GM19463 (cell line): ENCODE results near the gene EEF2.
"Not testable (repeated sequence)": the region's sequence is repeated elsewhere in the genome, so short reads cannot be mapped to it uniquely, and the experiment has no call there.

Source experiments
- ATAC-seq: cut with Tn5 transposase; IDR thresholded peaks from one replicate; pipeline ENCODE4 v1.9.1; 2021; ENCODE audit warnings: mild to moderate bottlenecking, moderate library complexity; ENCODE audit not compliant: unreplicated experiment

The EEF2 gene

DNA sequence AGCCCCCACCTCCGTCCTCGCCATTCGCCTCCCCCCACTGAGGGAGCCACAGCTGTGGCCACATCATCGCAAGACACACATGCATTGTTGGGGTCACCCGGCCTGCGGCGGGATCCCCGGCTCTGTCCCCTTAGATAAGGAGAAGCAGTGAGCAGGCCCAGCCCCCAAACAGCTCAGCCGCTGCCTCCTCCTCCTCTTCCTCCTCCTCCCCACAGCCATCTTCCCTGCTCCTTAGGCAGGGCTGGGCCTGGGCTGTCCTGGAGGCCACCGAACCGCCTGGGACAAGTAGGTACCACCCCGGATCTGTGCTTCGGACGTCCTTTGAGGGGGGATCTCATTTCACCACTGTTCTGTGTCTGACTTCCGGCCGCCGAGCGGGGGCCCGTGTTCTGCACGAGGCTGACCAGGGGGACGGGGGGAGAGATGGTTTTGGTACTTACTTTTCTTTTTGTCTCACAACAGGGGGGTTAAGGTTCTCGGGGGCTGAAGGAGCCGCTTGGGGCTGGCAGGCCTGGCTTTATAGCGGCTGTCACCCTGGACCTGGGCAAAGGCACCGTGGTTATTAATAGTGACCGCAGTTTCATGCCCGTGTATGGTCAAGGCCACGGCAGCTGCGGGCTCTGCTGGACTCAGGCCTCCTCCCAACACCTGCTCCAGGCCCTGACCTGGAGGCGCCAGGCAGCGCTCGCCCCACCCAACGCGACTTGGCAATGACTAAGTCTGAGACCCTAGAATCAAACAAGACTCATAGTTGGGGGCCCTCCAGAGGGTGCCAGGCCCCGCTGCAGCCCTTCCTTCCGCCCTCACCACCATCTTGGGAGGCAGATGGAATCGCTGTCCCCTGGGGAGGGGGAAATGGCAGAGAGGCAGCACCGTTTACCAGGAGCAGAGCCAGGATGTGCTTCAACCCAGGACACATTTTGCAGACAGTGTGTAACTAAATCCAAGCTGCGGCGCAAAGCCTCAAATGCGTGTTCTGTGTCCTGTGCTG lies 34.1 kb downstream of the EEF2 start:
- ATAC-seq = no peak

DNA sequence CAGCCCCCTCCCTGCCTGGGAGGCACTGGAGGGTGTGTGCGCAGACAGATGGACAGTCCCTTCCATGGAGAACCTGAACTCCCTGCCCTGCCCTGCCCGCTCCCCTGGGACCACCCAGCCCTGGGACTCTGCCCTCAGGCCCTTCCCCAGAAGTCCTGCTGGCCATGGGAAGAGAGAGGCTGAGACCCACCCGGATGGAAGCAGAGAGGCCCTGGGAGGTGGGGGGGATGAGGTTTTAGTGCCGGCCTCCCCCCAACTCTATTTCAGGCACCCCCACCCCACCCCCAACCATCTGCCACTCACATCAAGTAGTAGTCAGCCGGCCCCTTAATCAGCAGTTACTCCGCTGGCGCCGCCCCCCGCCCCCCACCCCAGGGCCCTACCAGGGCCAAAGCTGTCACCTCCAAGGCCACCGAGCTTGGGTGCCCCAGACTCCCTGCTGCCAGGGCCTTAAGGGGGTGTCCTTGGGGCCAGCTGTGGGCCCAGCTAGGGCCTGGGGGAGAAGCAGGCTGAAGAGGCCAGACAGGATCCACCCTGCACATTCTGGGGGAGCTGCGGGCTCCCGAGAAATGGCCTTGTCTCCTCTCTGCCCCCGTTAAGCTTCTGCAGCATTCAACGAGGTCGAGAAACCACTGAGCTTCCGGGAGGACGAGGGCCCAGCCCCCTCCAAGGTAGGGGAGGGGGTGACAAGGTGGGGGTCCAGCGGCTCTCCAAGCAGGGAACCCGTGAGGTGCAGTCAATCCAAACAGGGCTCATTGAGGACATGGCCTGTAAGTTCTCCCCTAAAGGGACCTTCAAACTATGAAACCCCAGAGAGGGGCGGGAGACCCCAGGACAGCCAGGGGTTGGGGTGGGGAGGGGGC lies 35.0 kb downstream of the EEF2 start:
- no peak for ATAC-seq

- no peak for ATAC-seq
Observed at GRCh38 chr19:3949294-3949693, 36.0 kb downstream of the EEF2 start.

- not testable (repeated sequence) for ATAC-seq
Observed at GRCh38 chr19:3947316-3947933, 37.8 kb downstream of the EEF2 start.

- ATAC-seq = no peak
Observed at GRCh38 chr19:3945838-3946237, 39.4 kb downstream of the EEF2 start.

DNA sequence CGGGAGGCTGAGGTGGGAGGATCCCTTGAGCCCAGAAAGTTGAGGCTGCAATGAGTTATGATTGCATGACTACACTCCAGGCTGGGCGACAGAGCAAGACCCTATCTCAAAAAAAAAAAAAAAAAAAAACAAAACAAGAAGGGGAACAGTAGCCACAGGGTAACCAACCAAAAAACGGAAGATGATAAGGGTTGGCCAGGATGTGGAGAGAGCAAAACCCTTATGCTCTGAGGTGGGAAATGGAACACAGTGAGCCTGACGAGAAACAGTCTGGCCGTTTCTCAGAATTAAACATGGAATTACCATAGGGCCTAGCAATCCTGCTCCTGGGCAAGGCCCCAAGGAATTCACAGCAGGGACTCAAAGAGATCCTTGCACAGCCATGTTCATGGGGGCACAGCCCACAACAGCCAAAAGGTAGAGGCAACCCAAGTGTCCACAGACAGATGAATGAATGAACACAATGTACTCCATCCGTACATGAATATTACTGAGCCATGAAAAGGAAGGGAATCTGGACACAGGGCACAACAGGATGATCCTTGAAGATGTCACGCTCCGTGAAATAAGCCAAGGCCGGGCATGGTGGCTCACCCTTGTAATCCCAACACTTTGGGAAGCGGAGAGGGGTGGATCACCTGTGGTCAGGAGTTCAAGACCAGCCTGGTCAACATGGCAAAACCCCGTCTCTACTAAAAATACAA lies 41.1 kb downstream of the EEF2 start:
- no peak for ATAC-seq

GRCh38 chr19:3942790-3943409 lies 42.4 kb downstream of the EEF2 start:
- ATAC-seq = no peak

DNA sequence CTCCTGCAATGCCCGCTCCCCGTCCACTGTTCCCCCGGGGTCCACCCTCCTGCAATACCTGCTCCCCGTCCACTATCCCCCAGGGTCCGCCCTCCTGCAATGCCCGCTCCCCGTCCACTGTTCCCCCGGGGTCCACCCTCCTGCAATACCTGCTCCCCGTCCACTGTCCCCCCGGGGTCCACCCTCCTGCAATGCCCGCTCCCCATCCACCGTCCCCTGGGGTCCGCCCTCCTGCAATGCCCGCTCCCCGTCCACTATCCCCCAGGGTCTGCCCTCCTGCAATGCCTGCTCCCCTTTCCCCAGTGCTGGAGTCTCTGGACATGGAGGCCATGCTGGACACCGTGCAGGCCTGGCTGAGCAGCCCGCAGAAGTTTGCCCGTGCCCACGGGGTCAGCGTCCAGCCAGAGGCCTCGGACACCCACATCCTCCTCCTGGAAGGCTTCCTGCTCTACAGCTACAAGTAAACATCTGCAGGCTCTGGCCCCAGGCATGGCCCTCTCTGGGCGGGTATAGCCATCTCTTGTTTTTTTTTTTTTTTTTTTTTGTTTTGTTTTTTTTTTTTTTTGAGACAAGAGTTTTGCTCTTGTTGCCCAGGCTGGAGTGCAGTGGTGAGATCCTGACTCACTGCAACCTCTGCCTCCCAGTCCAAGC lies 46.8 kb downstream of the EEF2 start:
- not testable (repeated sequence) for ATAC-seq

DNA sequence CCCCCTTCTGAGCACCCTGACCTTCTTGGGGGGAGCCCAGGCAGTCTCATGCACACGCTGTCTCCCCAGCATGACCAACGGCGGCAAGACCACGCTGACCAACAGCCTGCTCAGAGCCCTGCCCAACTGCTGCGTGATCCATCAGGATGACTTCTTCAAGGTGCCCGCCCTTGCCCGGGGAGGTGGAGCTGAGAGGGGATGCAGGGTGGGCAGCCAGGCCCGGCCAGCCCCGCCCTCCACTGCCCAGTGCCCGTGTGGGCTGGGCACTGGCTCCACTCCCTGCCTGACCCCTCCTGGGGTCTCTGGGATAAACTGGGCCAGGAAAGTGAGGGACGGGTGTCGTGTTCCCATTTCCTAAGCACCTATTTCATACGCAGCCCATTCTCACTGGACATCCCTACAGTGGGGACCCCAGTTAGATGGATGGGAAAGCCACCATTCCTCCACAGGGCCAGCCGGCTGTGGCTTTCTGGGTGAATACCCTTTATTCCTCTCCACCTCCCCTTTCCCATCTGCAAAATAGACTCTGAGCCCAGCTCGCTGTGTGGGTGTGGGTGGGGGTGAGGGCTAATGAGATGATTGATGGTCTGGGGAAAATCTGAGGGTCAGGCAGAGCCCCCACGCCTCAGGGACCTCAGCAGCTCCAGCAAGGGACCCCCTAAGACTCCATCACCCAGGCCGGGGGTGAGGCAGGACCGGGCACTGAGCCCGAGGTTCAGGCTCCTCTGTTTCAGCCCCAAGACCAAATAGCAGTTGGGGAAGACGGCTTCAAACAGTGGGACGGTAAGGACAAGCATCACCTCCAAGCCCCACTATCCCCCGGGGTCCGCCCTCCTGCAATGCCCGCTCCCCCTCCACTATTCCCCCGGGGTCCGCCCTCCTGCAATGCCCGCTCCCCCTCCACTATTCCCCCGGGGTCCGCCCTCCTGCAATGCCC lies 48.5 kb downstream of the EEF2 start:
- ATAC-seq = no peak

GRCh38 chr19:3932931-3933810 lies 52.1 kb downstream of the EEF2 start, which contains the start of gene NMRK2:
Gene NMRK2, plus strand, starts transcription at chr19:3933069. Its CDS starts 603 bp downstream, at chr19:3933672.
- ATAC-seq = no peak

DNA sequence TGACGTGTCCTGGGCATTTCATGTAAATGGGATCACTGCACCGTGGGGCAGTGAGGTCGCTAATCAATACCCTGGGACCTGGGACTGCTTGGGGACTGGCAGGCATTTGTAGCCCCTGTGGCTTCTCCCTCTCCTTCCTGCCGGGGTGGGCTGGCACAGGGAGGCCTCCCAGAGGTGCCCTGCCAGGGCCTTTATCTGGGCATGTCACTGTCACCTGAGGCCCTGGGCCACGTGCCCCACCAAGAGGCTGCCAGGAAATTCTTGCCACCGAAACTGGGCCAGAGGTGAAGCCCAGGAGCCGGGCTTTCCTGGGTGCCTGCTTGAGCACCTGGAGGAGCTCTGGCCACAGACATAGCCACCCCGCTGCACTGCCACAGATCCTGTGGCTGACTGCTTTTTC lies 54.2 kb downstream of the EEF2 start:
- no peak for ATAC-seq
